ENCODE results near the gene RELA. TPM values are rescaled to one million over a fixed set of nuclear protein-coding genes. Genes with fewer than 3 reads are reported as not detected.
A peak's percentile ranks its signal among the peaks of the same experiment; 100 is the strongest.

RELA gene
- total and polyA plus RNA-seq, 2 of the 13 experiments (the other 11 are each of a cell fraction or from before 2014, with no cell fraction given), result 21.4 to 40.5 TPM

- TF ChIP-seq ZNF292 (CRISPR knock-in tag; IDR thresholded peaks at IDR 0.05; ENCODE audit: borderline replicate concordance, low read depth) (no peak), ZNF335 (CRISPR knock-in tag; IDR thresholded peaks at IDR 0.05) (no peak), SIX4 (CRISPR knock-in tag; IDR thresholded peaks at IDR 0.05) (no peak), HNRNPK (IDR thresholded peaks at IDR 0.05; ENCODE audit: low read depth, low read length, poor library complexity, severe bottlenecking) (no peak), TSC22D2 (CRISPR knock-in tag; IDR thresholded peaks at IDR 0.05; ENCODE audit: borderline replicate concordance) (no peak), SP4 (CRISPR knock-in tag; IDR thresholded peaks at IDR 0.05) (0 out of 2 replicates have a peak, but pooled peaks have one; percentile 24), ZNF747 (CRISPR knock-in tag; IDR thresholded peaks at IDR 0.05; ENCODE audit: borderline replicate concordance) (no peak), ZNF512B (CRISPR knock-in tag; IDR thresholded peaks at IDR 0.05; ENCODE audit: borderline replicate concordance) (no peak), ZMYM2 (CRISPR knock-in tag; IDR thresholded peaks at IDR 0.05) (no peak), ZFP36 (IDR thresholded peaks at IDR 0.05; ENCODE audit: borderline replicate concordance, low read depth, low read length, partially characterized antibody) (no peak), E2F1 (CRISPR knock-in tag; IDR thresholded peaks at IDR 0.05) (no peak), HNRNPLL (IDR thresholded peaks at IDR 0.05; ENCODE audit: low read depth, low read length, poor library complexity, severe bottlenecking) (no peak), ZNF513 (CRISPR knock-in tag; conservative IDR thresholded peaks at IDR 0.05) (no peak), ZNF18 (CRISPR knock-in tag; IDR thresholded peaks at IDR 0.05; ENCODE audit: insufficient replicate concordance) (no peak), HOXD1 (CRISPR knock-in tag; IDR thresholded peaks at IDR 0.05) (no peak), SMC3 (IDR thresholded peaks at IDR 0.05; ENCODE audit: low read length) (no peak), ELK4 (CRISPR knock-in tag; IDR thresholded peaks at IDR 0.05; ENCODE audit: borderline replicate concordance) (no peak), HDAC1 (CRISPR knock-in tag; IDR thresholded peaks at IDR 0.05) (no peak), REL (CRISPR knock-in tag; conservative IDR thresholded peaks at IDR 0.05) (no peak), KLF15 (CRISPR knock-in tag; IDR thresholded peaks at IDR 0.05; ENCODE audit: borderline replicate concordance) (no peak), ZNF883 (CRISPR knock-in tag; IDR thresholded peaks at IDR 0.05; ENCODE audit: not compliant biosample characterization) (no peak), FOXJ3 (CRISPR knock-in tag; IDR thresholded peaks at IDR 0.05; ENCODE audit: borderline replicate concordance) (peak; percentile 60; the same call in 1 of the 2 replicates)
Observed at GRCh38 chr11:65616575-65617001, 46.1 kb downstream of the RELA start (continued).

All from HepG2 (cell line).